HG02981 (cell line): ENCODE results near the gene RCSD1.
A peak's percentile ranks its signal among the peaks of the same experiment; 100 is the strongest.

Experiments used
- ATAC-seq: cut with Tn5 transposase; IDR thresholded peaks from one replicate; pipeline ENCODE4 v1.9.1; 2021; ENCODE audit warnings: mild to moderate bottlenecking, moderate library complexity; ENCODE audit not compliant: unreplicated experiment

RCSD1 gene

GRCh38 chr1:167663002-167663772 is 33.2 kb downstream of the RCSD1 start:
- no peak for ATAC-seq

- no peak for ATAC-seq
Measured at GRCh38 chr1:167665469-167665868, 35.4 kb downstream of the RCSD1 start.

- ATAC-seq: no peak
Measured at GRCh38 chr1:167666416-167666815, 36.4 kb downstream of the RCSD1 start.

GRCh38 chr1:167667536-167667935 is 37.5 kb downstream of the RCSD1 start:
- no peak for ATAC-seq

GRCh38 chr1:167668108-167668507 is 38.1 kb downstream of the RCSD1 start:
- ATAC-seq: peak; percentile 84

DNA sequence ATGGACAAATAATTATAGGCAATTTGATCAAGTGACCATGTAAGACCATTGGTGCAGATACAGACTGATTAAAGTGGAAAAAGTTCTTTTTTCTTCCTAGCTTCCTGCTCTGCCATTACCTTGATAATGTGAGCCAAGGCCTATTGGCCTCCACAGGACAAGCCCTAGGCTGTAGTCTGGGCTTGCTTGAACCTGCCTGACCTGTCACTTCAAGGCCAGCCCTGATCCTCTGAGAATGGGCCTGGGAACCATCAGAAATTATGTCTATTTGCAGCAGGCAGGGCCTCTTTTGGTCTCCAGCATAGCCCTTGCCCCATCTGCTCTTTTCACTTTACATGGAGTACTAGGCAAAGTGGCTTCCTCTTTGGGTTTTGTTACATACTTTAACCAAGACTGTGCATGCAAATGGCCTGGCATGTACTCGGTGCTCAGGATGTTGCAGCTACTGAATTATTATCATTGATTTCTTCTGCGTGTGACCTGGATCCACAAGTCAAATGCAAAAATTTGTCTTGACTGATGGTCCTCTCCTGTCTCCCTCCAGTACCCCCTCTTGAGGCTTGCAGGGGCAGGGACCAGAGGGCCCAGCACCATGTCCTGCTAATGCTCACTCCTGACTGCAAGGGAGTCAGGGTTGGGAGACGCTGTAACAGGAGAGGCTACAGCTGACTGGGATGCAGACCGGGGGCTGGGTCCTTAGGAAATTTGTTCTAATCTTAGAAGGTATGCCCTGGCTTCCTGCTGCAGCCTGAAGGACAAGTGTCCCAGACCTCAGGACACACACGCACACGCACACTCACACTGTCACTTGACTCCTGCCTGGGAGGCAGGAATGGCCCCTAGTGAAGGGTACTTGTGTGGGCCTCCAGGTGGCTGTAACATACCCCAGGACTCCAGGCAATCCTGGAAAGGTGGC is 39.4 kb downstream of the RCSD1 start:
- peak; percentile 47 for ATAC-seq

DNA sequence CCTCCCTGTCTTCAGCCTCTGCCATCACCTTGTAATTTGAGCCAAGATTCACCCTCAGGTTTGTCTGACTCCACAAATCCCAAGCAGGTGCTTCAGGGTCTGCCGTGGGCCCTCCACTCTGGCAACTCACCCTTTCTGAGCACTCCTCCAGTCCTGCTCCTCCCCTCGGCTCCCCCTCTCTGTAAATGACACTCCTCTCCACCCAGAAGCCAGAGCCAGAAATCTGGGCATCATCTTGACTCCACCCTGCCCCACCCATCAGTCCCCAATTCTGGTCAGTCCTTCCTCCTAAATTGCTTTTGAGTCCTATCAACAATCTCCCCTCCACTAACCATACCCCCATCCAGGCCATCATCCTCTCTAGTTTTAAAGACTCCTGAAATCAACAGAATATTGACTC is 40.5 kb downstream of the RCSD1 start:
- ATAC-seq: no peak

GRCh38 chr1:167671727-167672511 is 41.9 kb downstream of the RCSD1 start:
- ATAC-seq: no peak

DNA sequence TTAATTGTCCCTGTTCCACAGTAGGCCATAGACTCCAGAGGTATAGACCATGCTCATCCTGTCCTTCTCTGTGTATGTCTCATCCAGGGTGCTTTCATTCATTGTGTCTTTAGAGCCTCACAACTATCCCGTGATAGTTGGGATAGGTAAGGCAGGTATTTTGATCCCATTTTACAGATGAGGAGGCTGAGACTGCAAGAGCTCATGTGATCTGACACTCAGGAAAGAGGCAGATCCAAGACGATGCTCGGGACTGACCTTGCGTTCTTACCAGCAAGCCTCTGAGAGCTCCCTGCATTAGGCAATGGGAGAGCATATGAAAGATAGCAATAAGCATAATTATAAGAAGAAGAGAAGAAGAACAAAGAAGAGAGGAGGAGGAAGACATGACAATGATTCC is 42.8 kb downstream of the RCSD1 start:
- ATAC-seq: no peak

DNA sequence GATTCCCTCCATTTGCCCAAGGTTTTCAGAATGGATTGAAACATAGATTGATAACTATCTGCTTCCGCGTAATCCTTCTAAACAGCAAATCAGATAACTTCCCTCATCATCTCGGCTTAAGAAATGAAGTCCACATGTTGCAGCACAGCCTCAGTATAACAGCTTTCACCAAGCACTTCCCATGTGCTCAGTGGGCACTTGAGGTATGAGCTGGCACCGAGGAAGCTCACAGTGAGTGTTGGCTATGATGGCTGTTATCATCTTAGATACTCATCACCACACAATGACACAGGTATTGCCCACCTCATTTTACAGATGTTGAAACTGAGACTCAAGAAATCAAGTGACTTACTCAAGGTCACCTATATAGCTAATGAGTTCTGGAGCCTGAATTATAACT is 43.2 kb downstream of the RCSD1 start:
- no peak for ATAC-seq

DNA sequence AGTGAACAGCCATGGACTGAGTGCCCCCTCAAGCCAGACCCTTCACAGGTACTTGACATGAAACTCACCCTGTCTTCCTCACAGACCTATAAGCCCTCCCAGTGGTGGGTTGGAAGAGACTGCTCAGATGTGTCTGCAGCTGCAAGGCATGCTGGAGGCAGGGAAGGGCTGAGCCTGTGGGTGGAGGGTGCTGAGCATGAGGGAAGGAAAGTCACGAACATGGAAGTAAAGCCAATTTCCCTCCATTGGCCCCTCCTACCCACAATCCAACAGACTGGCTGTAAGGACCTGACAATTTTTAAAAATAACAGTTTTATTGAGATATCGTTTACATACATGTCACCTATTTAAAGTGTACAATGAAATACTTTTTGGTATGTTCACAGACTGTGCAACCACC is 44.1 kb downstream of the RCSD1 start:
- ATAC-seq: no peak

DNA sequence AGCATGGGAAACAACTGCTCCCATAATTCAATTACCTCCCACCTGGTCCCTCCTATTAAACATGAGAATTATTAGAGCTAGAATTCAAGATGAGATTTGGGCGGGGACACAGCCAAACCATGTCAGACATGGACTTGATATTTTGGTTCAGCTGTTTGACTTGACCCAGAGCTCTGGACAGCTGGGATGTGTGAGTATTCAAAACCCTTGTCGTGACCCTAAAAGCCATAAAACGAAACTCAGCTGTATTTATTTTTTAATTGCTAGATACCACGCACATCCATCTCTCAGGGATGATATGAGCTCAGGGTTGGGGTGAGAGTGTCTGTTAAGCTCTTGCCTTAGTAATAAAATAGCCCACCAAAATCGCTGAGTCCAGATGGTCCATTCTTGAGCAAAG is 45.4 kb downstream of the RCSD1 start:
- ATAC-seq: no peak

DNA sequence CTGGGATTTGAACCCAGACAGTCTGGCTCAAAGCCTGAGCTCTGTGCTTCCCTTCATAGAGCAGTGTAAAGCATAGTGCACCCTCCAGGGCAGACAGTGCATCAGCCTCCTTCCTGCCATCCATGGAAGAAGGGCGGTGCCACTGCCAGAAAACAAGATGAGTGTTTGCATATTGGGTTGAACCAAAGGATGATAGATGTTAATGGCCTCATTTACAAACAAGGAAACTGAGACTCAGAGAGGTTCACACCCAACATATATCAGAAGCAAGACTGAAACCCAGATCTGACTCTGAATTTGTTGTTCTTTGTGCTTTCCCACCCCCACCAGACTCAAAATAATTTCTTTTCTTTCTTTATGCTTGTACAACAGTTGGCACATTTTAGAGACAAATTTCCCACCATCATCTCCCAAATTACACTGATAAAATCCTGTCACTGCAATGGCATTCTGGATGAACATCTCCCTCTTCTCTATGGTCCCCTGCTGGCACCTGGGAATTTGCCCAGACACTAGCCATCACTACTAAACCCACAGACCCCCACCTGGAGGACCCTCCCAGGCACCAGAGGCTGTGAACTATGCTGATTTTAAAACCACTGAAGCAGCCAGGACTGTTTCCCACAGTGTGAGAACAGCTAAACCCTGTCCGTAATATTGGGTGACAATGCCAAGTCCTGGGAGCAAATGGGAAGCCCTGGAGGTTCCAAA is 46.3 kb downstream of the RCSD1 start:
- no peak for ATAC-seq

DNA sequence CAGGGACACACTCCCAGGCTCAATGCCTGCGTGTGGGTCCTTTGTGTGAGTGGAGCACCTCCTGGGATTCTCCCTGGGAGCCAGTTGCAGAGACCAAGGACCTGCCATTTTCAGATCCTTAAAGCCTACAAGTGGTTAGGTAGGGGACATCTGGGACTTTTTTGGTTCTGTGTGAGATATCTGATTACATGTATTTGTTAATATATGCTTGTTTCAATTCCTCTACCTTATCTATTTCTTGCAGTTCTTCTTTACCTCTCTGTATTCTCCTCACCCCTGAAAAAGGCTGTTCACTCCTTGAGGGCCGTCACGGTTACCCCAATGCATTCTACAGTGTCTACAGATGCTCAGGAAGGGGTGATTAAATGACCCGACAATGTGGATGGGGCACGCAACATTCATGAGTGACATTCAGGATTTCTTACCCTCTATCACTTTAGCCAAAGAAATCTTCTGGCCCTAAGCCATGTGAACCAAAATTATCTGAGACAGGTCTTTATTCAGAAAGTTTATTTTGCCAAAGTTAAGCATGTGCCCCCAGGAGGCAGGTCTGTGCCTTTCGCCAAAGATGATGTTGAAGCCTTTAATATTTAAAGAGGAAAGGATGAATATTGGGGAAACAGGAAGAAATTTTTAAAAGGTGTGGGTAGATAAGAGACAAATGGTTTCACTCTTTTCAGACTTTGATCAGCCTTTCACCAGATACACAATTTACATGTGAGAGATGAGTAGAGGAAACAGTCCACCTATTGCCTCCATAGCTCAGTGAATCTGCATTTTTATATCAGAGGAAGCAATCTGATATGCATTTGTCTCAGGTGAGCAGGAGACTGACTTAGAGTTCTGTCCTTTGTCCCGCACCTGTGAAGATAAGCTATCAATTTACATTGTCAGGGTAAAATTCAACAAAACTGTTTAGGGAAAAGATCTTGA is 47.1 kb downstream of the RCSD1 start:
- ATAC-seq: no peak

- no peak for ATAC-seq
Measured at GRCh38 chr1:167678422-167678821, 48.4 kb downstream of the RCSD1 start.

- ATAC-seq: no peak
Measured at GRCh38 chr1:167678838-167679237, 48.8 kb downstream of the RCSD1 start.

DNA sequence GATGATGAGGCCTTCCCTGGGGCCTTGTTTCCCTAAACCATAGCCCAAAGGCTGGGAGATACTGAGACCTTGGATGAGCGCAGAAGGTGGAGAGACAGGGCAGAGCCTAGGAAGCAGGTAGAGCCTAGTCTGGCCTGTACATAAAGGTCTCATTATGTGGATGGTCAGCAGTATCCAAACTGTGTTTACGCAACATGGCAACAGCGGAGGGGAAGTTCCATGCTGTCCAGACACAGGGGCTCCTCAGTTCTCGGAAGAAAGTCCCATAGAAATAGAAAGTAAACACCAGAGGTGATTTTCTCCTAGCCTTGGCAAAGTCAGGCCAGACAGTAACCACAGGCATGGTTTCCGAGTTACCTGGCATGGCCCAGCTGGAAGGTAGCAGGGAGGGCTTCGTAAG is 49.7 kb downstream of the RCSD1 start:
- ATAC-seq: no peak

DNA sequence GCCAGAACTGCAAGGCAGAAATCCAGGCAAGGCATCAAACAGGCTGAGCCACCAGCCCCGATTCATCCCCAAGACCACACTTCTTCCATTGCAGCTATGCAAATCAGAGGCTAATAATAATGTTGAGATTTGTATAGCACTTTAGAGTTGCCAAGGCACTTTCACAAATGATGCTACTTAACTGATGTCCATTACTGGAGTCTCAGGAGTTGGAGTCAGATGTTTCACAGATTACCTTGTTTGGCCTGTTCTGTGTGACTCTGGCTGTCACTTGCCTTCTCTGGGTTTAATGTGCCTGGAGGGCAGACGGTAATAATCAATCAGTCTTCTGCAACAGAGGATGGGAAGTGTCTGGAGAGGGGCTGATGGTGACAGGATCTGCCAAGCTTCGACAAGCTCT is 51.0 kb downstream of the RCSD1 start:
- no peak for ATAC-seq

- ATAC-seq: no peak
Measured at GRCh38 chr1:167681451-167682098, 51.5 kb downstream of the RCSD1 start.
